Adrenal gland (tissue), 12 donors: ENCODE results near the gene CHDH. TPM values are rescaled to one million over a fixed set of nuclear protein-coding genes. Genes with fewer than 3 reads are reported as not detected.

ENCODE experiments used
- DNase-seq, 7 donors: peaks; one replicate each; pipeline ENCODE4 v3.0.0-alpha.2; 2019 to 2020
- H3K27ac ChIP-seq, 5 donors: fragments of 200-600 bp; sonication (generic) in 4 of 5; 1 replicate in 3 of 5; 2 replicates in 2 of 5; pipeline versions ENCODE4 v1.5.1 to v1.8.0; 2016 to 2020; ENCODE audit warnings: mild to moderate bottlenecking in 1 of 5
- H3K27me3 ChIP-seq: fragments of 200-600 bp; 2 replicates; pipeline ENCODE4 v1.8.0; 2021
- H3K36me3 ChIP-seq, 2 donors: fragments of 200-600 bp; replicated peaks in 1 of 2; 1 replicate in 1 of 2; 2 replicates in 1 of 2; pipeline versions ENCODE4 v1.5.1 to v1.8.0; 2018 to 2022
- H3K4me1 ChIP-seq, 2 donors: fragments of 200-600 bp; replicated peaks in 1 of 2; 1 replicate in 1 of 2; 2 replicates in 1 of 2; pipeline versions ENCODE4 v1.5.1 to v1.8.0; 2018 to 2021
- H3K4me3 ChIP-seq, 4 donors: fragments of 200-600 bp; sonication (generic) in 3 of 4; one replicate each; pipeline ENCODE4 v1.5.1; 2016 to 2018
- H3K9me3 ChIP-seq, 3 donors: fragments of 200-600 bp; sonication (generic) in 1 of 3; replicated peaks in 1 of 3; 1 replicate in 2 of 3; 2 replicates in 1 of 3; pipeline versions ENCODE4 v1.5.1 to v1.8.0; 2016 to 2021
- POLR2A ChIP-seq, 2 donors: fragments of 450-650 bp; IDR thresholded peaks; one replicate each; pipeline ENCODE4 v1.6.1; 2017; ENCODE audit warnings: antibody characterized with exemption in 2 of 2, mild to moderate bottlenecking in 2 of 2, moderate library complexity in 1 of 2
- WGBS, 4 donors: extraction: QIAGEN DNeasy Blood & Tissue Kit in 2 of 4; methylation state at CpG; one replicate each; pipeline versions ENCODE4 v1.1.5 to v1.1.7; 2013 to 2017; 5-methylcytosine and 5-hydroxymethylcytosine counted together
- intact Hi-C, 2 donors: fragments of 100-400 bp; cut with DNase I; formaldehyde crosslinking; loops; one replicate each; pipeline versions ENCODE4 v1.14.1 to v1.15.0; 2022 to 2023
- polyA plus RNA-seq, 3 donors: library from polyadenylated mRNA; stranded (reverse); fragments of 200-250 nt in 2 of 3; fragments of 350-450 nt in 1 of 3; fragmentation: Illumina TruSeq in 1 of 3; extraction: RNeasy Lipid Tissue Mini Kit (QIAGEN cat#74804) in 1 of 3; gene quantifications; one replicate each; pipeline ENCODE4 v1.2.3, GENCODE V29; 2013 to 2014
- total RNA-seq, 9 donors: library from RNA; depleted of rRNA in 4 of 9; stranded (reverse); fragments of >200 nt in 4 of 9; fragments of 120-200 nt in 1 of 9; fragmentation: NEBNext Ultra II Directional in 1 of 9; extraction: Animal tissue kit (Norgen Biotek cat#: 25700) in 1 of 9; gene quantifications; one replicate each; pipeline versions ENCODE4 v1.1.0 to v1.2.4, GENCODE V29; 2013 to 2023
- TF ChIP-seq, protein P1 (sequence below), 6 experiments: fragments of 450-650 bp in 4 of 6; fragments of 200-600 bp in 2 of 6; sonication (generic) in 1 of 6; IDR thresholded peaks; 1 replicate in 5 of 6; 2 replicates in 1 of 6; pipeline versions ENCODE4 v1.5.1 to v1.8.0; 2016 to 2021; ENCODE audit warnings: antibody characterized with exemption in 6 of 6, mild to moderate bottlenecking in 2 of 6, moderate library complexity in 1 of 6
- donor health status: healthy with polysubstance abuse.
- donor health status: Bipolar disorder and iron deficiency.
- donor health status: DM: yes; HTN: yes; CAD: no.
- donor health status: DM: no; HTN: no; CAD: no.
- donor health status: DM: no; HTN: no; CAD: no.
- donor health status: DM: yes; HTN: yes; CAD: no.

Gene CHDH
- total and polyA plus RNA-seq, 12 donors = 0.17 to 29.6 (median 5.3) TPM

DNA sequence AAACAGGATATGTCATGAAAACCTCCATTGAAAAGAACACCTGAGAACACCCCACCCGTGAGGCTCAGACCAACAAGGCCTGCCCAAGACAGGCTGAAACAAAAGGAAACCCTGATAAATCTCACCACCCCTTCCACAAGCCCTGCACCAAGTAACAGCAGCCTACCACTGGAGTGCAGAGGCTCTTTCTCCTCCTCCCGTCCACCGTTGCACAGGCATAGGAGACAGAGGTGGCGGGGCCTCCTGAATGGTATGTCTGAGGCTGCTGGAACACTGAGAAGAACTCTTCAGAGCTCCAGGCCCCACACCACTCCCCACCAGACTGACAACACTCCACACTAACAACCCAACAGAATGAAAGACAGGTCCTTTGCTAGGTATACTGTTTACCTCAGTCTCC, 21.4 kb downstream of the CHDH start:
- Histone ChIP-seq H3K9me3 (no peaks in the 10 kb centered on the region), H3K27me3 (no peaks in the 10 kb centered on the region), H3K4me3 (no peak overlapping the region), H3K4me1 (peaks cover 0 to 5% of the 10 kb centered on the region in 2 donors), H3K27ac (no peak overlapping the region), H3K36me3 (no peaks in the 10 kb centered on the region)
- 56 to 81% (median 79%) methylated on average over 2 to 4 of the region's 4 CpGs for WGBS, 4 donors
- intact Hi-C loops = no loop called here
- TF ChIP-seq, protein P1, sequence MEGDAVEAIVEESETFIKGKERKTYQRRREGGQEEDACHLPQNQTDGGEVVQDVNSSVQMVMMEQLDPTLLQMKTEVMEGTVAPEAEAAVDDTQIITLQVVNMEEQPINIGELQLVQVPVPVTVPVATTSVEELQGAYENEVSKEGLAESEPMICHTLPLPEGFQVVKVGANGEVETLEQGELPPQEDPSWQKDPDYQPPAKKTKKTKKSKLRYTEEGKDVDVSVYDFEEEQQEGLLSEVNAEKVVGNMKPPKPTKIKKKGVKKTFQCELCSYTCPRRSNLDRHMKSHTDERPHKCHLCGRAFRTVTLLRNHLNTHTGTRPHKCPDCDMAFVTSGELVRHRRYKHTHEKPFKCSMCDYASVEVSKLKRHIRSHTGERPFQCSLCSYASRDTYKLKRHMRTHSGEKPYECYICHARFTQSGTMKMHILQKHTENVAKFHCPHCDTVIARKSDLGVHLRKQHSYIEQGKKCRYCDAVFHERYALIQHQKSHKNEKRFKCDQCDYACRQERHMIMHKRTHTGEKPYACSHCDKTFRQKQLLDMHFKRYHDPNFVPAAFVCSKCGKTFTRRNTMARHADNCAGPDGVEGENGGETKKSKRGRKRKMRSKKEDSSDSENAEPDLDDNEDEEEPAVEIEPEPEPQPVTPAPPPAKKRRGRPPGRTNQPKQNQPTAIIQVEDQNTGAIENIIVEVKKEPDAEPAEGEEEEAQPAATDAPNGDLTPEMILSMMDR (IDR thresholded peaks at IDR 0.05) = no peak
- TF ChIP-seq POLR2A (IDR thresholded peaks at IDR 0.05) = no peak
- DNase-seq = peak in 2 of 7 donors; percentile 19 to 48

DNA sequence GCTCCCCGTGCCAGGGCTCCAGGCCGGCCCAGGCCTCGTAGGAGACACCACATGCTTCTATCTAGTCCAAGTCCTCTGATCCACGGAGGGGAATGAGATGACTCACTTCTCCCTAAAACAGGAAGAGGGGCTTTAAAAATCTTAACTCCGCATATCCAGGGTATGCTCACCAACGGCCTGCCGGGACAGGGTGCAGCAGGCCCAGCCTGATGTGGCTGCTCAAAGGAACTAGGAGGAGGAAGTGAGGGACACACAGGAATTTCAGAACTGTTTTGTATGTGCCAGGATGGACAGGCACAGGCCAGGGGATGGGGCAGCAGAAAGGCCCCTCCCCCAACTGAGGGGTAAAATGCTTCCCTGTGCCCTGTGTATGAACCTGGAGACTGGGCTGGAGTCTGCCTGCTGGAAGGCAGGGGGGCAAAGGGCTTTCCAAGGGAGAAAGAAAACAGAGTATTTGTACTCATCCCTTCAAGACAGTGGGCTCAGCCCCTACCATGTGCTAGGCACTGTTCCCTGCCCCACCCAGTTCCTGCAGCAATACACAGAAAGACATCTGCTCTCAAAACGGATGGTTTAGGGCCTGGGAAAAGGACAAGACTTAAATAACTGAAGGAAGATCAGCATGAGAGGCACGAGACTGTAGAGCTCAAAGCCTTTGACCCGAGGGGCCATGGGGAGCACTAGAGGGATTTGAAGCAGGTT, 22.1 kb downstream of the CHDH start:
- peaks cover 0 to 5% of the 10 kb centered on the region in 2 donors for H3K4me1 ChIP-seq
- no peaks in the 10 kb centered on the region for H3K36me3 ChIP-seq
- no peaks in the 10 kb centered on the region for H3K9me3 ChIP-seq
- H3K27me3 ChIP-seq = no peaks in the 10 kb centered on the region
- whole genome bisulfite sequencing, 4 donors = 54 to 73% (median 61%) methylated on average over 7 to 10 of the region's 10 CpGs
- TF ChIP-seq, protein P1 (IDR thresholded peaks at IDR 0.05) = no peak
- TF ChIP-seq POLR2A (IDR thresholded peaks at IDR 0.05) = no peak
- no peak overlapping the region for H3K4me3 ChIP-seq
- H3K27ac ChIP-seq = no peak overlapping the region
- intact Hi-C loops = no loop called here
- peak in 1 of 7 donors; percentile 45 for DNase-seq

DNA sequence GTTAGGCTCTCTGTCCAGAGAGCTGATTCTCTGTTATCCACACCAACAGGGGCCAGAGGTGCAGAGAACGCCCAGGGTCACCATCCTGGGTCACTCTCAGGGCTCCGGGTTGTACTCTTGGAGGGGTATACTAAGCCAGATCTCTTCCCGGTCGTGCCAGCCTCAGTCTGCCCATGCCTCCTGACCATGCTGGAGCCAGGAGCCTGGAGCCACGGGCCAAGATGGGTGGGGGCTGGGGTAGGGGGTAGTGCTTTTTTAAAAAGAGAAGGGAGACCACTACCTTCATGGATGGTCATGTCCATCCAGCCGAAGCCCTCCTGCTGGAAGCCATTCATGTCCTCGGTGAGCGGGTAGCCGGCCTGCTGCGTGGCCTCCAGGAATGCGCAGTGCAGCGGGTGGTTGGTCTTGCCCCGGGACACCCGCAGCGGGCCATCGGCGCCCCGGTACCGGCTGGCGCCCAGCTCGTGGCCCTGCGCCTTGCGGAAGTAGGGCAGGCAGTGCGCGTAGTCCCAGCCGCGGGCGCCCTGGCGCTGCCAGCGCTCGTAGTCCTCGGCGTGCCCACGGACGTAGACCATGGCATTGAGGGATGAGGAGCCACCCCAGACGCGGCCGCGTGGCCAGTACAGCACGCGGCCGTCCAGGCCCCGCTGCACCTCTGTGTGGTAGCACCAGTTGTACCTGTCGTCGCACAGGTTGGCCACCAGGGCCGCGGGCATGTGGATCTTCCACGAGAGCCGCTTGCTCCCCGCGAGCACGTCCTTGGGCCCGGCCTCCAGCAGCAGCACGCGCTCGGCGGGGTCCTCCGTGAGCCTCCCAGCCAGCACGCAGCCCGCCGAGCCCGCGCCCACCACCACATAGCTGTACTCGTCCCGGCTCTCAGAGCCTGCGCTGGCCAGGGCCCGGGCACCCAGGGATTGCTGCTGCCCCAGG, 22.9 kb downstream of the CHDH start:
- Histone ChIP-seq H3K27ac (no peak overlapping the region), H3K4me1 (peaks cover 0 to 5% of the 10 kb centered on the region in 2 donors), H3K4me3 (no peak overlapping the region), H3K9me3 (no peaks in the 10 kb centered on the region), H3K36me3 (no peaks in the 10 kb centered on the region), H3K27me3 (no peaks in the 10 kb centered on the region)
- 86 to 96% (median 92%) methylated on average over 9 to 67 of the region's 67 CpGs for WGBS, 4 donors
- intact Hi-C loops = no loop called here
- DNase-seq = peak in 2 of 7 donors; percentile 24 to 54
- TF ChIP-seq, protein P1 (IDR thresholded peaks at IDR 0.05) = no peak
- TF ChIP-seq POLR2A (IDR thresholded peaks at IDR 0.05) = no peak

DNA sequence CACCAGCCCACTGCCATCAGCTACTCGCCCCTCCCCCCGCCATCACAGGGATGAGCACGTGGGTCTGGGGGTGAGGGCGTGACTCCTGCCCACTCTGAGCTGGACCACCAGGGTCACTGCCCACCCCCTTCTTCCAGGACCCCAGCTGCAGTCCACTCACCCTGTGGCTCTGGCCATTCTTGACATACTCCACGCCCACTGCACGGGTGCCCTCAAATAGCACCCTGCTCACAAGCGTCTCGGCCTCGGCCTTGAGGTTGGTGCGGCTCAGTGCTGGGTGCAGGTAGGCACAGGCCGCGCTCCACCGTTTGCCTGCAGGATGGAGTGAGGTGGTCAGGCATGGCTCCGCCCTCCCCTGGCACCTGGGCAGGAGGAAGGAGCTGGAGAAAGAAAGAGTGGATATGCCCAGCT, 23.9 kb downstream of the CHDH start:
- Histone ChIP-seq H3K9me3 (no peaks in the 10 kb centered on the region), H3K4me1 (peaks cover 0 to 5% of the 10 kb centered on the region in 2 donors), H3K27ac (peak overlapping the region in 3 of 5 donors; percentile 18 to 49 (median 30)), H3K36me3 (peaks cover 0 to 6% of the 10 kb centered on the region in 2 donors), H3K27me3 (no peaks in the 10 kb centered on the region), H3K4me3 (no peak overlapping the region)
- TF ChIP-seq, protein P1 (IDR thresholded peaks at IDR 0.05) = no peak
- no peak for TF ChIP-seq POLR2A (IDR thresholded peaks at IDR 0.05)
- peak in 2 of 7 donors; percentile 32 to 57 for DNase-seq
- intact Hi-C loops = no loop called here
- 64 to 74% (median 70%) methylated on average over 4 to 14 of the region's 14 CpGs for WGBS, 4 donors
